Vagina (tissue), 2 donors: Measurements from ENCODE around the gene S100A8.
"Not testable (repeated sequence)": the region's sequence is repeated elsewhere in the genome, so short reads cannot be mapped to it uniquely, and the experiment has no call there.

Experiments used
- CTCF ChIP-seq, 3 experiments: fragments of 450-650 bp in 2 of 3; fragments of 200-600 bp in 1 of 3; sonication (generic) in 1 of 3; IDR thresholded peaks; one replicate each; pipeline ENCODE4 v1.5.1; 2017 to 2019; ENCODE audit warnings: antibody characterized with exemption in 3 of 3, mild to moderate bottlenecking in 2 of 3, moderate library complexity in 2 of 3
- POLR2AphosphoS5 ChIP-seq, 2 donors: sonication (generic); formaldehyde crosslinking; IDR thresholded peaks; one replicate each; pipeline ENCODE4 v1.9.0; 2017; ENCODE audit warnings: antibody characterized with exemption in 2 of 2, mild to moderate bottlenecking in 2 of 2, low read depth in 1 of 2; ENCODE audit not compliant: insufficient read depth in 1 of 2

GRCh38 chr1:153413961-153414360 lies 23.1 kb upstream of the S100A8 start:
- not testable (repeated sequence) for TF ChIP-seq CTCF (IDR thresholded peaks at IDR 0.05); POLR2AphosphoS5 (IDR thresholded peaks at IDR 0.05; ENCODE audit: insufficient read depth in 1 of 2, low read depth in 1 of 2)
